Measurements from ENCODE around the gene LY6G5C. TPM values are rescaled to one million over a fixed set of nuclear protein-coding genes. Genes with fewer than 3 reads are reported as not detected.

LY6G5C gene
- total and polyA plus RNA-seq, 4 donors, result 2.8 to 5.0 (median 3.5) TPM

DNA sequence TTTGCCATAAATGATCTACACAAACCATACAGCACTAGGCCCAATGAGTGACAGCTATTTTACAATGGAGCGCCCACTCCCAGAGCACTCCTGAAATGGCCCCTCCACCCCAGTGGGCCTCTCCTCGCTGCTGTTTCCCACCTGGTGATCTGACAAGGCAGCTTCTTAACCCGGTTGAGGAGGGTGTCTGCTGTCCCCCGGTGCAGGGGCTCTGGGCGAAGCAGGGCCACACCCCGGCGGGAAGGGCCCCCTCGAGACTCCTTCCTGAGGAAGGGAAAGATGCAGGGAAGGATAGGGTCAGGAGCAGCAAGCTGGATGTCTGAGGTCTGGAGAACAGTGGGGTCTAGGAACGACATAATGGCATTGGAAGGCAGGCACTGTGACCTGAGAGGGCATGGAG, 12.0 kb upstream of the LY6G5C start:
- H3K4me3 ChIP-seq, result no peak overlapping the region
- peaks cover 18 to 67% (median 29%) of the 10 kb centered on the region in 4 donors for H3K36me3 ChIP-seq (ENCODE audit: control insufficient read depth in 4 of 4, insufficient read depth in 4 of 4, low read length in 4 of 4)
- H3K9ac ChIP-seq (ENCODE audit: insufficient read depth in 1 of 2, low read length in 2 of 2), result no peak overlapping the region
- DNase-seq (no peak), ATAC-seq (ENCODE audit: insufficient read depth, low FRiP score) (no peak)
- no peaks in the 10 kb centered on the region for H3K9me3 ChIP-seq (ENCODE audit: control insufficient read depth in 4 of 4, insufficient read depth in 3 of 4, low read length in 3 of 4)
- H3K27me3 ChIP-seq (ENCODE audit: control insufficient read depth in 3 of 3, insufficient read depth in 3 of 3, low read length in 2 of 3), result no peaks in the 10 kb centered on the region
- WGBS, 2 donors, result 90 to 94% methylated on average over 9 of the region's 9 CpGs
- peaks cover 0 to 11% (median 0%) of the 10 kb centered on the region in 5 donors for H3K4me1 ChIP-seq (ENCODE audit: control insufficient read depth in 5 of 5, insufficient read depth in 5 of 5, low read length in 5 of 5)
- TF ChIP-seq, protein P1, sequence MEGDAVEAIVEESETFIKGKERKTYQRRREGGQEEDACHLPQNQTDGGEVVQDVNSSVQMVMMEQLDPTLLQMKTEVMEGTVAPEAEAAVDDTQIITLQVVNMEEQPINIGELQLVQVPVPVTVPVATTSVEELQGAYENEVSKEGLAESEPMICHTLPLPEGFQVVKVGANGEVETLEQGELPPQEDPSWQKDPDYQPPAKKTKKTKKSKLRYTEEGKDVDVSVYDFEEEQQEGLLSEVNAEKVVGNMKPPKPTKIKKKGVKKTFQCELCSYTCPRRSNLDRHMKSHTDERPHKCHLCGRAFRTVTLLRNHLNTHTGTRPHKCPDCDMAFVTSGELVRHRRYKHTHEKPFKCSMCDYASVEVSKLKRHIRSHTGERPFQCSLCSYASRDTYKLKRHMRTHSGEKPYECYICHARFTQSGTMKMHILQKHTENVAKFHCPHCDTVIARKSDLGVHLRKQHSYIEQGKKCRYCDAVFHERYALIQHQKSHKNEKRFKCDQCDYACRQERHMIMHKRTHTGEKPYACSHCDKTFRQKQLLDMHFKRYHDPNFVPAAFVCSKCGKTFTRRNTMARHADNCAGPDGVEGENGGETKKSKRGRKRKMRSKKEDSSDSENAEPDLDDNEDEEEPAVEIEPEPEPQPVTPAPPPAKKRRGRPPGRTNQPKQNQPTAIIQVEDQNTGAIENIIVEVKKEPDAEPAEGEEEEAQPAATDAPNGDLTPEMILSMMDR (IDR thresholded peaks at IDR 0.05; ENCODE audit: control extremely low read depth, extremely low read depth), result no peak
- no peak overlapping the region for H3K27ac ChIP-seq (ENCODE audit: low read depth in 1 of 2, low read length in 1 of 2)

DNA sequence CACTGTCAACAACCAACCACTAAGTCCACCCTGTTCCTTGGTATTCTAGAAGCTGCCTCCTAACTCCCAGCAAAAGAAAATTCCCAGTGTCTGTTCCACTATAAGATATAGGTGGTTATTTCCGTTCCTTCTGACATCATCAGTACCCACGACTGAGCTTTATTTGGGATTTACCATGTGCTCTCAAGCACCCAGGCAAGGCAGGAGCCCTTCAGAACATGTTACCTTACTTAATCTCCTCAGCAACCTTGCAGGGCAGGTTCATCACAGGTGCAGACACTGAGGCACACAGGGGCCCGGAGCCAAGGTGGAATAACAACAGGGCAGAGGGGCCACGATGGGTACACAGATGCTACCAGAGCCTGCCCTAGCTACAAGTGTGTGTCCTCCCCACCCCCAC, 11.5 kb upstream of the LY6G5C start:
- Histone ChIP-seq H3K9me3 (ENCODE audit: control insufficient read depth in 4 of 4, insufficient read depth in 3 of 4, low read length in 3 of 4) (no peaks in the 10 kb centered on the region), H3K4me1 (ENCODE audit: control insufficient read depth in 5 of 5, insufficient read depth in 5 of 5, low read length in 5 of 5) (peaks cover 0 to 7% (median 0%) of the 10 kb centered on the region in 5 donors), H3K27me3 (ENCODE audit: control insufficient read depth in 3 of 3, insufficient read depth in 3 of 3, low read length in 2 of 3) (no peaks in the 10 kb centered on the region), H3K4me3 (no peak overlapping the region), H3K9ac (ENCODE audit: insufficient read depth in 1 of 2, low read length in 2 of 2) (no peak overlapping the region), H3K27ac (ENCODE audit: low read depth in 1 of 2, low read length in 1 of 2) (no peak overlapping the region), H3K36me3 (ENCODE audit: control insufficient read depth in 4 of 4, insufficient read depth in 4 of 4, low read length in 4 of 4) (peaks cover 21 to 68% (median 32%) of the 10 kb centered on the region in 4 donors)
- TF ChIP-seq, protein P1 (IDR thresholded peaks at IDR 0.05; ENCODE audit: control extremely low read depth, extremely low read depth), result no peak
- DNase-seq, result no peak
- ATAC-seq (ENCODE audit: insufficient read depth, low FRiP score), result no peak
- 85 to 88% methylated on average over 4 of the region's 4 CpGs for WGBS, 2 donors

DNA sequence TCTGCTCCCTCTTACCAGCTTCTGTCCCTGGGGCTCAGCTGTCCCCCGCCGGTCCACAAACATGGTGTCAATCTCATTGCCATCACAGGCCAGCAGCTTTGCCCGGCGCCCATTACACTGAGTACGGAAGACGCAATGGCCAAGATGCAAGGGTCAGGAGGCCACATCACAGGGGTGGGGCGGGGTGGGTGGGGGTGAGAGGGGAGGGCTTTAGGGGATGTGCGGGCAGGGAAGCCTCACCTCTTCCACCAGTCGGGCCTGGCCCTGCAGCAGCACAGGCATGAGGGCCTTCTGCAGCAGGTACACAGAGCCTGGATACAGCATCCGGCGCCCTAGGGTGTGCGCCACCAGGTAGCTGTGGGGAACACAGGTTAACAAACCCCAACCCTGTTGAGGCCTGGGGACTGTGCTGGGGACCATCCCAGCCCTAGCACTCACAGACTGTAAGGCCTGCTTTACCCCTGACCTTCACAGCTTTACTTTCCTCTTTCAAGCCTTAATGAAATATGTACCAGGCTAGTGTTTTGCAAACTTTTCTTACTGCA, 10.8 kb upstream of the LY6G5C start:
- TF ChIP-seq, protein P1 (IDR thresholded peaks at IDR 0.05; ENCODE audit: control extremely low read depth, extremely low read depth), result no peak
- Histone ChIP-seq H3K9ac (ENCODE audit: insufficient read depth in 1 of 2, low read length in 2 of 2) (no peak overlapping the region), H3K4me1 (ENCODE audit: control insufficient read depth in 5 of 5, insufficient read depth in 5 of 5, low read length in 5 of 5) (no peaks in the 10 kb centered on the region), H3K27ac (ENCODE audit: low read depth in 1 of 2, low read length in 1 of 2) (no peak overlapping the region), H3K4me3 (no peak overlapping the region), H3K9me3 (ENCODE audit: control insufficient read depth in 4 of 4, insufficient read depth in 3 of 4, low read length in 3 of 4) (no peaks in the 10 kb centered on the region), H3K36me3 (ENCODE audit: control insufficient read depth in 4 of 4, insufficient read depth in 4 of 4, low read length in 4 of 4) (peaks cover 23 to 65% (median 33%) of the 10 kb centered on the region in 4 donors), H3K27me3 (ENCODE audit: control insufficient read depth in 3 of 3, insufficient read depth in 3 of 3, low read length in 2 of 3) (no peaks in the 10 kb centered on the region)
- ATAC-seq (ENCODE audit: insufficient read depth, low FRiP score) (no peak), DNase-seq (no peak)
- 95 to 96% methylated on average over 12 of the region's 12 CpGs for WGBS, 2 donors

DNA sequence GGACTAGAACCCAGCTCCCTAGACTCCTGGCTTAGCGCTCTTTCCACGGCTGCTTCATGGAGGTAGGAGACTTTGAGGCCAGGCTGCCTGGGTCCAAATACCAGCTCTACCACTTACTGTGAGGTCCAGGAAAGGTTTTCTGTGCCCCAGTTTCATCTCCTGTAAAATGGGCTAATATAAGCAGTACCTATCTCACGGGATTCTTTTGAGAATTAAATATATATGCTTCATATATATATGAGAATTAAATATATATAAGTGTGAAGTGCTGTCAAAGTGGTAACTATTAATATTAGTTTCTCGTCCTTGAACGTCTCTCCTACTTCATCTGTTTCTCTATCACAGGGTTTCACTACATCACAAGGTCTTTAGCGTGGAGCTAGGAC, 10.2 kb upstream of the LY6G5C start:
- Histone ChIP-seq H3K27me3 (ENCODE audit: control insufficient read depth in 3 of 3, insufficient read depth in 3 of 3, low read length in 2 of 3) (no peaks in the 10 kb centered on the region), H3K4me3 (no peak overlapping the region), H3K4me1 (ENCODE audit: control insufficient read depth in 5 of 5, insufficient read depth in 5 of 5, low read length in 5 of 5) (no peaks in the 10 kb centered on the region), H3K36me3 (ENCODE audit: control insufficient read depth in 4 of 4, insufficient read depth in 4 of 4, low read length in 4 of 4) (peaks cover 23 to 69% (median 34%) of the 10 kb centered on the region in 4 donors), H3K9me3 (ENCODE audit: control insufficient read depth in 4 of 4, insufficient read depth in 3 of 4, low read length in 3 of 4) (no peaks in the 10 kb centered on the region), H3K9ac (ENCODE audit: insufficient read depth in 1 of 2, low read length in 2 of 2) (no peak overlapping the region), H3K27ac (ENCODE audit: low read depth in 1 of 2, low read length in 1 of 2) (no peak overlapping the region)
- no peak for DNase-seq
- TF ChIP-seq, protein P1 (IDR thresholded peaks at IDR 0.05; ENCODE audit: control extremely low read depth, extremely low read depth), result no peak
- 92 to 94% methylated on average over 6 of the region's 6 CpGs for WGBS, 2 donors
- no peak for ATAC-seq (ENCODE audit: insufficient read depth, low FRiP score)
